Activated CD8-positive, alpha-beta memory T cell treated with anti-CD3 and anti-CD28 coated beads for 1 hour (primary cell): ENCODE measurements around the gene WDR77.
A peak's percentile ranks its signal among the peaks of the same experiment; 100 is the strongest.

Source experiments
- DNase-seq, 2 donors: peaks; one replicate each; pipeline ENCODE4 v3.0.0-alpha.2; 2020; ENCODE audit warnings: low read depth in 1 of 2; ENCODE audit errors: extremely low read depth in 1 of 2

Gene WDR77

GRCh38 chr1:111448918-111449702, at the start of gene WDR77, which contains the start of gene ATP5PB:
Gene WDR77, minus strand, starts transcription at chr1:111449256. Its CDS starts 87 bp downstream, at chr1:111449169.
Gene ATP5PB, plus strand, starts transcription at chr1:111449464. Its CDS starts 78 bp downstream, at chr1:111449542.
- DNase-seq: peak; percentile 66 to 80

GRCh38 chr1:111497592-111497991, 48.5 kb upstream of the WDR77 start:
- no peak for DNase-seq

- no peak for DNase-seq
These were observed 47.3 kb upstream of the WDR77 start for GRCh38 chr1:111496398-111496797.

DNA sequence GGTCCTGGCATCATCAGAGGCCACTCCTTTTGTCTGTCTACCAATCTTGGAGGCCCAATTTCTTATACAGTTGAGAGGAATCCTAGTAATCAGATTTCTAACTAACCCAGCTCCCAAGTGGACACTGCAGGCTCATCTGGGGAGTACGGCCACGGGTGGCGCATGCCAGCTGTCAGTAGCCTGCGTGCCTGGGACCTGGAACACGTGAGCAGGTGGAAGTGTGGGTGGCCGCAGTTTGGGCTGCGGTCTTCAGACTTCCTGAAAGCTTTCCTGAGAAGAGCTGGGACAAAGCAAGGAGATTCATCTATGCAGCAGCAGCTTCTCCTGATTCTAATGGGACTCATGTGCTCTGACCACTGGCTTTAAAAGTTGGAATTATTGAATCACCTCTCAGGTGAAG, 42.0 kb upstream of the WDR77 start:
- DNase-seq: no peak

GRCh38 chr1:111490220-111490619, 41.2 kb upstream of the WDR77 start:
- DNase-seq: no peak

- DNase-seq: no peak
These were observed 40.5 kb upstream of the WDR77 start for GRCh38 chr1:111489604-111490003.

DNA sequence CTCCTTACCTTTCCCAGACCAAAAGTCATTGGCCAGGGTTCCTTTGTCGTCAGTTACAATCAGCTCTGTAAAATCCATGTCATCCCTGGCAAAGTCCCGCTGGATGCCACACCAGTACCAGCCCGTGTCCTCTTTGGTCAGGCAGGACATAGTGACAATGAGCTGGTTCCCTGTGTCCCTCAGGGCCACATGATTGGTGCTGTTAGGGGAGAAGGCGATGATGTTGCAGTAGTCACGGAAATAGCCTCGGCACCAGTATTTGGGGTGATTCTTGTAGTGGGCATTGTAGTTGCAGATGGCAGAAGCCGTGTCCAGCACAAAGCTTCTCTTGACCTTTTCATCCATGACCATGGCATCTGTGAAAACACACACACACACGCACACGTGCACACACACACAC, 39.6 kb upstream of the WDR77 start:
- no peak for DNase-seq

DNA sequence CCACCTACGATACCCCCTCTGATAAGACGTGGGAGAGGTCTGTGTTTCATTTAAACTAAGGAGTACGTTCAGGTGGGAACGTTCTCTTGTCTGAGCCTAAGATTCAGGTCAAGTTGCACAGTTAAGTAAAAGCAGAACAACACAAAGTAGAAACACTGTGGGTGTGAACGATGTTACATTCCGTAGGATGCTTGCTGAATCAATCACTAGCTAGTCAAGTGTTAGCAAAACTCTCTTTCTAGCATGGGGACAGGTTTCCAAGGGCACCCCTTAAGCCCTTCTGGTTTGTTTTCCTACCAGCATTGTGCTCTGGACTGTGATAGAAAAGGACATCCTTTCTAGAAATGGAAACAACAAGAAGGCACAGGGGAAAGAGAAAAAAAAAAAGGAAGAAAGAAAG, 38.1 kb upstream of the WDR77 start:
- DNase-seq: no peak

DNA sequence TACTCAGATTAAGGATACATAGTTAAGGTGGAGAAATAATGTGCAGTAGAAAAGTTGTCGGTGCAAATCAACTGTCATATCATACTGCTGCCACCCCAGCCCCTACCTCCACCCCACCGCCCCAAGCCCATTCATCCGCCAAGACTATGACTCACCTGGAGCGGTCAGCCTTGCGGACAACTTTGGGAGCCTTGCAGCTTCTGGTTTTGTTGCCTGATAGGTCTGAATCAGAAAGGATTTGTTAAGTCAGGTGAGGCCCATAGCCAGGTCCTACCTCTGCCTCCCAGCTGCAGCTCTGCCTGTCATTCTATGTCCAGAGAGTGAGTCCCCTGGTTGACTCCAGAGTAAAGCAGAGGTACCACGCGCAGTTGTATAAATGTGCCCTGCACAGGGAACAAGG, 37.4 kb upstream of the WDR77 start:
- DNase-seq: no peak

DNA sequence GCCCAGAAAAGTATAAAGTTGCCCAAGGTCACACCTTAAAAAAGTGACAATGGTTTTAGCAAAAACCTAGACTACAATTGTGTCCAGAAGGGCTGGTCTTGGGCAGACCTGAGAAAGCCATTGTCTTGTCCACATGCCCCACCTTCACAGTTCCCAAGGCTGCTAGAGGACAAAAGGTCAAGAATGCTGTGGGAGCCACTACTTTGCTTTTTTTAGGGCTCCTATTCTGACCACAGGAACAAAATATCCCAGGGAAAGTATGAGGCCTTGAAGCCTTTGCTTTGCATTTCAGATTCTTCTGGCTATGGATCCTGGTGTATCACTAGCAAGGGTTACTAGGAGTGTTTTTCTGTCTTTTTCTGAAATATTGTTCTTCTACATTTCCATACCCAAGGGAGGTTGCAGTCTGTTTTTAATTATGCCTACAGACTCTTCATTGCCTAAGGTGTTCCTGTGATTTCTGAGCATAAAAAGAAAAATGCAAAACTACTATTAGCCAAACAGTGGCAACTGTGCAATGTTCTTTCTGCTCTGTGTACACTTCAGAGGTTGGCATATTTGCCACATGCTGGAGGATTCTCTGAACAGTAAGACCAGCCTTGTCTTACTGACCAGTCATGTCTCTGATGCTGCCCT, 35.5 kb upstream of the WDR77 start:
- DNase-seq: no peak

DNA sequence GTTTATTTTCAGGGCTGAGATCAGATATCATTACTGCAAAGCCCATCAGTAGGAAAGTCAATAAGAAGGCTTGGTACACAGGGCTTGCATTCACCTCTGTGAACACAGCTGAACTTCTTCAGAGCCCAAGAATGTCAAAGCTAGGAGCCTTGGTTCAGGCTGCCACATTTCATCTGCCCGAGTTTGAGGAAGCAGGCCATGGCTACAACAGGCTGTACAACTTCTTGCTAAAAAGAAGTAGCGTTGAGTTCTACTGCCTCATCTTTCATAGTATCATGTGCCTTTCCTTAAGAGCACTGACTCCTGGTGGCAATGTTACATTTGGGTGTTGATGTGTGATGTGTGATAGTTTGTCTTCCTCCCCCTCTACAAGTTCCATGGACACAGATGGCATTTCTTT, 34.8 kb upstream of the WDR77 start:
- no peak for DNase-seq

GRCh38 chr1:111483166-111483565, 34.1 kb upstream of the WDR77 start:
- DNase-seq: no peak

DNA sequence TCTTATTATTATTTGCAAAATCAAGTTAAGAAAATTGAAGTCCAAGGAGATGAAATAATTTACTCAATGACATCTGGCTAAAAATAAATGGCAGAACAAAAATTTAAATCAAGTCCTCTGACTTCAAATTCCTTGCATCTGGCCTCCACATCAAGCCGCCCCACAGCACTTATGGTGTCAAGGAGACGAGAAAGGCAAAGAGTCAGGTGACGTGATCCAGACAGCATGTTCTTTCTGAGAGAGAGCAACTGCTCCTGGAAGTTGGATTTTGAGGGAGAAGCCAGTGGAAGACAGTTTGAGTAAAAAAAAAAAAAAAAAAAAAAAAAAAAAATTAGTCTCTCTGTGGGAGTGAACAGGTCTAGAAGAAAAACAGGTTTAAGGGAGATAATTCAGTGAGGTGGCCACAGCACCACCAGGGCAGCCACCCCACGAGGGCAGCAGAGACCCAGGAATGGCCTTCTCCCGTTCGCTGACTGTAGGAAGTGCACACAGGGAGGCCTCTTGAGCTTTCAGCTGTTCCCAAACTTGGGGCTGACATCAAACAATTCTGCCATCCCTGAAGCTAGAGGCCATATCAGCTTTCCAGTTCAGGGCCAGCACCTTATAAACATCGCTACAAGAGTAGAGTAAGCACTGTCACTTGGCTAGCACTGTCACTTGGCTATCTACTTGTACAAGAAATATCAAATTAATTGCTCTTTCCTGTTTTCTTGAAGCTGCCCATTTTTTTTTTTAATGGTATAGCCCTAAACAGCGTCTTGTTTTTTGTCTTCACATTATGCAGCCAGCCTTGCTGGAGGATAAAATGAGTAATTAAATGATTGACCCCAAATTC, 32.5 kb upstream of the WDR77 start:
- DNase-seq: peak in 1 of 2 donors; percentile 41

- no peak for DNase-seq
These were observed 31.6 kb upstream of the WDR77 start for GRCh38 chr1:111480674-111481073.

- peak in 1 of 2 donors; percentile 5 for DNase-seq
These were observed 27.8 kb upstream of the WDR77 start for GRCh38 chr1:111476761-111477309.

DNA sequence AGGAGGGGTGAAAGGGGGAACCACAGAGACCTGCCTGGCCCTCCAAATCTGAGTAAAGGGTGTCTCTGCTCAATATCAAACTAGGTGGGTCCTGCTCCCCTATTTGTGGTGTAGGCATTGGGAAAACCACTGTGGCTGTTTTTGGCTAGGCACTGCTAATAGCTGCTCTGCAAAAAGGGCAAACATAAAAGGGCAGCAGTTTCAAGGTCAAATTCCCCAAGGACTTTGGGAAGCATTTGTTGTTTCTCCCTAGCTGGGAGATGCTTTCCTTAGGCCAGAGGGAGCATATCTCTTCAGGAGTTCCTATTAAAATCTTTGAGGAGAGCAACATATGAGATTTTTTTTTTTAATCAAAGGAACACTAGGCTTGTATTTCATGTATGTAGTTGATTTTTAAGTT, 27.2 kb upstream of the WDR77 start:
- DNase-seq: no peak

DNA sequence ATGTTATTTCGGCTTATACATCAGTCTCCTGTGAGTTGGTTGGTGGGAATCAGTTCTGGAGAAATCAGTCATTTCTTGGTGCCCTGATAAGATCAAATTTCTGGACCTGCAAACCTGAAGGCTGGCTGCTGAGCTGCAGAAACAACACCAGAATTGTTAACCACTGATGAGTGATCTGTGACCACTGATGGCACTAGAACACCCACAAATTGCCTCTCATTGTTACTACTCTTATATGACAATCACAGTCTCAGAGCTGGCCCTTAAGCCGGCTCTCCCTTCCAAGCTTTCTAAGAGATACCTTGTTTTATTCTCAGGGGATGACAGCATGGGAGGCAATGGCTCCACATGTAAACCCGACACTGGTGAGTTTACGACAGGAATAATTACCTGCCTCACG, 26.6 kb upstream of the WDR77 start:
- DNase-seq: no peak

DNA sequence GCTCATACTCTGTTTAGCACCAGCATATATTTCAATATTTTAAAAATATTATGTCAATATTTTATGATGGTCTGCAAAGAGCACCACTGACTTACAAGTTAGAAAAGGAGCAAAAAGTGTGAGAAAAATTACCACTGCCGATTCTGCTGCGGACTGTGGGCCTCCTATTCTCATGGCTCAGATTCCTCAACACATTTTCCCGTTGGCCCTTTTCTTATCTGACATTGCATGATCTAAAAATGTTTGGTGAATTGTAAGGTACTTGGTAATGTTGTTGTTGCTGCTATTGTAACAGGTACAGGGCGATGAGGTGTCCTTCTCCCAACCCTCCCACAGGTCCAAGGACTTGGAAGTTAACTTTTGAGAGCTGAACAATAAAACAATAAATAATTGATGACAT, 25.5 kb upstream of the WDR77 start:
- DNase-seq: no peak

DNA sequence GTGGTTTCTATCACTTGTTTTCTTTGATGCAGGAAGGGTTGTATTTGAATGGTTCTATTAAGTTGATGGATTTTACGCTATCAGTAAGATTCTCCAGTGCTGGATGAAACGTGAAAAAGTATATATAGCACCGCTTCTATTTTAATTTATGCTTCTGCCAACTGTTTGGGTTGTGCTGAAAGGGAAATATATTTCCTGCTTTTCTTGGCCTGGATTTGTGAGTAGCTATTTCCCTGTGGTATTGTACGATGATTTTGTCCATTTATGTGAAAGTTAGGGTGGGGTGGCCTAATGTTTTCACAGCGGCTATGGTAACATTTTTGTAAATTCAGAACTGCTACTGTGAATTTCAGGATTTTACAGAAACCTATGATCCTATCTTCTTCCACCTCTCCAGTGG, 25.1 kb upstream of the WDR77 start:
- DNase-seq: no peak

DNA sequence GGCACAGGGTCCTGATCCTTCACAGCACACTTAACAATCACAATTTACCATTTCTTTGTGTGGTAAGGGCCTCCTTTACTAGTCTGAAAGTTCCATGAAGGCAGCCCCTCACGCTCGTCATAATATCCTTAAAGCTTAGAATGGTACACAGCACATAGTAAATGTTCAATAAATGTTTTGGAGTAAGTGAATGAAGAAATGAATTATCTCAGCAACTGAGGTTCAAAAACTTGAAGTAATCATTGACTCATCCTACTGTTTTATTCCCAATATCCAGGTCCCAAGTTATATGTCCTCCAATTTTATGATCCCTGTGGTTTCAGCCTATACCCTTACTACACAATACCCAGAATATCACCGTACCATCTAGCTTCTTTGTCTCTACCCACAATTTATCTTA, 22.5 kb upstream of the WDR77 start:
- no peak for DNase-seq

DNA sequence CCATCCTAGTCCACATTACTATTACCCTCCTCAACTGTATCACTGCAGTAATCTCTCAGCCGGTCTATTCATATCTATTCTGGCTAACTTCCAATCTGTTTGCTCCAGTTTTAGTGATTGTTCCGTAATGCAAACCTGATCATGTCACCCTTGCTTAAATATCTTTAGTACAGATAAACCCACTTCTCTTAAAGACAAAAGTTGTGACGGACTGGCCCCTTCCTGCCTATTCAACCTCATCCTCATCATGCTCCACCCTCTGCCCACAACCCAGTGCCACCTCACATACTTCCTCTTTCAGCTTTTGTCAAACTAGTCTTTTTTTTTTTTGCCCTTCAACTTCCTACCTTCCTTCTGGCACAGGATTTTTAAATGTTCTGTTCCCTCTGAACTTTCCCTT, 22.0 kb upstream of the WDR77 start:
- DNase-seq: peak in 1 of 2 donors; percentile 43
